H1 (cell line): ENCODE results near the gene TMEM51. TPM values are rescaled to one million over a fixed set of nuclear protein-coding genes. Genes with fewer than 3 reads are reported as not detected.

ENCODE experiments used
- CTCF ChIA-PET: fragments of 300-600 bp; sonication (Branson Sonifier 250); formaldehyde crosslinking; loops from one replicate; lab custom pipeline; 2021; ENCODE audit not compliant: partially characterized antibody; lab: Charles Lee
- POLR2A ChIA-PET: fragments of 300-600 bp; sonication (Branson Sonifier 250); formaldehyde crosslinking; loops from one replicate; lab custom pipeline; 2021; ENCODE audit warnings: inconsistent platforms; ENCODE audit not compliant: partially characterized antibody; lab: Charles Lee
- DNase-seq, 2 experiments: peaks; one replicate each; pipeline versions ENCODE4 v3.0.0 to v3.0.0-alpha.2; 2010 to 2022; ENCODE audit warnings: low spot score in 2 of 2, low read depth in 1 of 2, mixed read lengths in 1 of 2
- FAIRE-seq: peaks from 2 replicates; lab custom pipeline; 2011; peaks lifted over from hg19 to GRCh38; lab: Jason Lieb, UNC
- H2AFZ ChIP-seq: 2 replicates; pipeline ENCODE4 v1.8.1; 2012; ENCODE audit warnings: low read length, inconsistent platforms
- H2AK5ac ChIP-seq: 2 replicates; pipeline ENCODE4 v1.6.1; 2013; ENCODE audit warnings: low read depth, low read length
- H2BK120ac ChIP-seq: replicated peaks from 2 replicates; pipeline ENCODE3; 2013; ENCODE audit warnings: low read depth, low read length, inconsistent platforms
- H2BK12ac ChIP-seq: 2 replicates; pipeline ENCODE4 v1.6.1; 2013; ENCODE audit warnings: low read depth, low read length
- H2BK15ac ChIP-seq: 2 replicates; pipeline ENCODE4 v1.6.1; 2013; ENCODE audit warnings: low read length
- H2BK20ac ChIP-seq: 2 replicates; pipeline ENCODE4 v1.6.1; 2013; ENCODE audit warnings: low read length
- H2BK5ac ChIP-seq: 2 replicates; pipeline ENCODE4 v1.6.1; 2013; ENCODE audit warnings: low read depth, low read length
- H3K14ac ChIP-seq: 2 replicates; pipeline ENCODE4 v1.6.1; 2013; ENCODE audit warnings: inconsistent platforms; ENCODE audit not compliant: insufficient read length
- H3K18ac ChIP-seq: 2 replicates; pipeline ENCODE4 v1.6.1; 2013; ENCODE audit warnings: low read length; ENCODE audit errors: extremely low read depth
- H3K23ac ChIP-seq: 2 replicates; pipeline ENCODE4 v1.6.1; 2013; ENCODE audit warnings: inconsistent platforms; ENCODE audit not compliant: insufficient read length
- H3K23me2 ChIP-seq: 2 replicates; pipeline ENCODE4 v1.6.1; 2013; ENCODE audit warnings: low read depth, low read length
- H3K27ac ChIP-seq: 2 replicates; pipeline ENCODE4 v1.6.1; 2011; ENCODE audit warnings: low read depth, low read length, inconsistent platforms
- H3K27me3 ChIP-seq, 4 experiments: replicated peaks in 1 of 4; 1 replicate in 1 of 4; 2 replicates in 3 of 4; pipeline versions ENCODE4 v1.6.1 to v1.8.1; 2011 to 2013; ENCODE audit warnings: low read length in 3 of 4, mild to moderate bottlenecking in 3 of 4, inconsistent platforms in 2 of 4, mixed read lengths in 2 of 4, moderate library complexity in 1 of 4; ENCODE audit not compliant: control insufficient read depth in 3 of 4, insufficient read depth in 3 of 4; ENCODE audit errors: extremely low read depth in 1 of 4
- H3K36me3 ChIP-seq, 4 experiments: 2 replicates each; pipeline versions ENCODE4 v1.6.1 to v1.8.1; 2011 to 2013; ENCODE audit warnings: mild to moderate bottlenecking in 4 of 4, low read length in 3 of 4, moderate library complexity in 2 of 4, control low read depth in 1 of 4, inconsistent platforms in 1 of 4; ENCODE audit not compliant: insufficient read depth in 4 of 4, control insufficient read depth in 2 of 4
- H3K4ac ChIP-seq: replicated peaks from 2 replicates; pipeline ENCODE3; 2013; ENCODE audit warnings: low read length, low read depth, mixed read lengths, inconsistent platforms; ENCODE audit not compliant: insufficient read length
- H3K4me1 ChIP-seq, 4 experiments: replicated peaks in 1 of 4; 1 replicate in 1 of 4; 2 replicates in 3 of 4; pipeline versions ENCODE4 v1.6.1 to v1.8.1; 2011 to 2013; ENCODE audit warnings: low read length in 3 of 4, inconsistent platforms in 2 of 4, mixed read lengths in 1 of 4; ENCODE audit not compliant: insufficient read depth in 4 of 4, control insufficient read depth in 3 of 4
- H3K4me2 ChIP-seq, 2 experiments: 2 replicates each; pipeline versions ENCODE4 v1.6.1 to v1.8.1; 2011 to 2013; ENCODE audit warnings: low read depth in 2 of 2, low read length in 2 of 2, control low read depth in 1 of 2, inconsistent platforms in 1 of 2, mild to moderate bottlenecking in 1 of 2; ENCODE audit not compliant: insufficient read depth in 1 of 2
- H3K4me3 ChIP-seq, 4 experiments: fragments of 200-600, 300-600 bp in 1 of 4; sonication (generic), shearing (Covaris generic), sonication (Bioruptor Twin) in 1 of 4; 2 replicates each; pipeline versions ENCODE4 v1.5.1 to v1.8.1; 2011 to 2016; ENCODE audit warnings: low read length in 4 of 4, low read depth in 3 of 4, control low read depth in 2 of 4, inconsistent platforms in 2 of 4, mild to moderate bottlenecking in 2 of 4, mixed read lengths in 1 of 4, moderate library complexity in 1 of 4; ENCODE audit not compliant: insufficient read depth in 2 of 4; ENCODE audit errors: extremely low read depth in 1 of 4
- H3K56ac ChIP-seq: replicated peaks from 2 replicates; pipeline ENCODE3; 2013; ENCODE audit warnings: low read depth, mild to moderate bottlenecking, mixed read lengths, low read length, inconsistent platforms; ENCODE audit not compliant: insufficient read length
- H3K79me1 ChIP-seq: 2 replicates; pipeline ENCODE4 v1.6.1; 2013; ENCODE audit warnings: low read depth, low read length, control low read depth
- H3K79me2 ChIP-seq, 2 experiments: 2 replicates each; pipeline versions ENCODE4 v1.6.1 to v1.8.1; 2012 to 2013; ENCODE audit warnings: low read length in 2 of 2, mild to moderate bottlenecking in 2 of 2, inconsistent platforms in 1 of 2; ENCODE audit not compliant: insufficient read depth in 2 of 2, control insufficient read depth in 1 of 2
- H3K9ac ChIP-seq, 4 experiments: replicated peaks in 1 of 4; 1 replicate in 1 of 4; 2 replicates in 3 of 4; pipeline versions ENCODE4 v1.6.1 to v1.8.1; 2011 to 2013; ENCODE audit warnings: low read depth in 3 of 4, low read length in 3 of 4, control low read depth in 2 of 4, mild to moderate bottlenecking in 2 of 4, moderate library complexity in 2 of 4, inconsistent platforms in 1 of 4; ENCODE audit errors: extremely low read depth in 1 of 4
- H3K9me3 ChIP-seq, 2 experiments: 2 replicates each; pipeline versions ENCODE4 v1.6.1 to v1.8.1; 2012 to 2013; ENCODE audit warnings: mild to moderate bottlenecking in 2 of 2, moderate library complexity in 2 of 2, control low read depth in 1 of 2, inconsistent platforms in 1 of 2, low read depth in 1 of 2, low read length in 1 of 2, mixed read lengths in 1 of 2; ENCODE audit not compliant: insufficient read depth in 2 of 2
- H4K20me1 ChIP-seq, 2 experiments: replicated peaks in 1 of 2; 2 replicates each; pipeline versions ENCODE3 to v1.8.1; 2011 to 2013; ENCODE audit warnings: inconsistent platforms in 2 of 2, low read length in 2 of 2, mild to moderate bottlenecking in 1 of 2; ENCODE audit not compliant: insufficient read depth in 2 of 2, control insufficient read depth in 1 of 2
- H4K5ac ChIP-seq: 2 replicates; pipeline ENCODE4 v1.6.1; 2013; ENCODE audit warnings: low read length, low read depth, mixed read lengths, inconsistent platforms; ENCODE audit not compliant: insufficient read length
- H4K8ac ChIP-seq: 2 replicates; pipeline ENCODE4 v1.8.0; 2013; ENCODE audit warnings: mild to moderate bottlenecking, moderate library complexity, low read length, inconsistent platforms; ENCODE audit not compliant: insufficient read depth; ENCODE audit errors: extremely low read depth
- H4K91ac ChIP-seq: replicated peaks from 2 replicates; pipeline ENCODE3; 2013; ENCODE audit warnings: low read length, mixed read lengths, inconsistent platforms; ENCODE audit not compliant: insufficient read length
- CEBPB ChIP-seq: IDR thresholded peaks from 2 replicates; pipeline ENCODE4 v1.6.1; 2012; ENCODE audit warnings: low read depth, low read length
- KDM4A ChIP-seq: IDR thresholded peaks from one replicate; pipeline ENCODE4 v1.7.1; 2012; ENCODE audit warnings: low read depth, mild to moderate bottlenecking, moderate library complexity, low read length, inconsistent platforms; ENCODE audit not compliant: severe bottlenecking
- SRF ChIP-seq: IDR thresholded peaks from 2 replicates; pipeline ENCODE4 v1.6.1; 2011; ENCODE audit warnings: mild to moderate bottlenecking, low read depth, low read length, moderate library complexity
- WGBS, 2 experiments: shearing (Covaris generic) in 1 of 2; methylation state at CpG; one replicate each; pipeline versions ENCODE4 v1.1.6 to v1.1.7; 2013 to 2015; ENCODE audit warnings: low lambda C conversion rate in 2 of 2, mixed read lengths in 2 of 2, inconsistent platforms in 1 of 2, low coverage in 1 of 2, missing lambda C conversion rate in 1 of 2; ENCODE audit not compliant: insufficient replicate concordance in 2 of 2, insufficient coverage in 1 of 2, insufficient read length in 1 of 2; ENCODE audit errors: extremely low coverage in 1 of 2, missing lambda C conversion rate in 1 of 2; 5-methylcytosine and 5-hydroxymethylcytosine counted together
- polyA plus RNA-seq, 7 experiments: library from polyadenylated mRNA; depleted of rRNA in 3 of 7; stranded (reverse) in 5 of 7; unstranded in 2 of 7; fragments of >200 nt in 5 of 7; fragments of 200-250 nt in 2 of 7; gene quantifications; 1 replicate in 5 of 7; 2 replicates in 1 of 7; 4 replicates in 1 of 7; pipeline versions ENCODE4 v1.2.1 to v1.2.3, GENCODE V29; 2011 to 2013; ENCODE audit warnings: missing spikeins in 2 of 7, mixed read lengths in 2 of 7
- total RNA-seq: library from RNA; stranded (reverse); fragmentation: NEBNext Ultra II Directional; extraction: Animal tissue kit (Norgen Biotek cat#: 25700); gene quantifications from 2 replicates; pipeline ENCODE4 v1.2.1, GENCODE V29; 2021

The TMEM51 gene
- total and polyA plus RNA-seq, 2 of the 8 experiments (the other 6 are each of a cell fraction or from before 2014, with no cell fraction given) = 9.9 to 10.7 TPM

DNA sequence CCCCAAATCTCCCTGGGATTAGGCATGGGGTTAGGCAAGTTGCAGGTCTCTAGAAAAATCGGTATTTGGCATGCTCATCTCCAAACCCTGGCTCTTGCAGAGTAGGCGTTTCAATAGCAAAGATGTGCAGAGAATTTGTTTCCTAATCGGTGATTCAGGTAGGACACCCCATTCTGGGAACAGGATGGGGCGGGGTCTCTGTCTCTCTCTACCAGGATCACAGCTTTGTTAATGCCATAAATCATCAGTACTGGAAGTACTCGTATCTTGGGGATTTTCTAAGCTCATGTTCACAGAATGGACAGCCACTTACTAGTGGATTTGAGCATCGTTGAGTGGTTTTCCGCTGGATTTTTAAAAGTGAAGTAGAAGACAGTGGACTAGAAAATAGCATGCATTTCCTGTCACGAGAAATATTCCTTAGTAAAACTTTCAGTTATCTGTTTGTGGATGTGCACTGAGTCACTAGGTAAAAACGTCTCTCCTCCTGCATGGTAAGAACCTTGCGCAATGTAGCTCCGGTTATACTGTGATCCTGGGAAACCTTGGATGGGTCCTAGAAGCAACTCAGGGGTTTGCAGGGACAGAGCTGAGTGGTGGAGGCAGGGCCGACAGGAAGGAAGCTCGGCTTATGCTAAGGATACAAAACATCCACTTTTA lies 5.1 kb downstream of the TMEM51 start:
- DNase-seq = no peak
- Histone ChIP-seq H3K27me3 (peaks cover 0 to 5% (median 3%) of the 10 kb centered on the region in 4 experiments; a peak in 4 of 7 replicates), H3K18ac (no peak overlapping the region), H3K79me1 (peaks cover 5% of the 10 kb centered on the region; the same call in 1 of the 2 replicates), H2AFZ (no peak overlapping the region), H2BK15ac (no peak overlapping the region), H3K56ac (no peak overlapping the region), H2AK5ac (no peak overlapping the region), H3K9ac (no peak overlapping the region), H3K36me3 (no peaks in the 10 kb centered on the region), H3K9me3 (no peaks in the 10 kb centered on the region), H3K79me2 (peaks cover 0 to 38% of the 10 kb centered on the region in 2 experiments; a peak in 3 of 4 replicates), H4K20me1 (peaks cover 12 to 15% of the 10 kb centered on the region in 2 experiments), H2BK20ac (no peak overlapping the region), H3K14ac (no peak overlapping the region), H3K4me2 (no peak overlapping the region), H4K8ac (no peak overlapping the region), H2BK5ac (no peak overlapping the region), H3K4ac (no peak overlapping the region), H4K91ac (no peak overlapping the region), H4K5ac (no peak overlapping the region), H2BK120ac (no peak overlapping the region), H3K4me1 (peaks cover 3 to 15% (median 9%) of the 10 kb centered on the region in 4 experiments; a peak in 6 of 7 replicates), H2BK12ac (no peak overlapping the region), H3K4me3 (no peak overlapping the region), H3K23me2 (peaks cover 6% of the 10 kb centered on the region; the same call in 1 of the 2 replicates), H3K27ac (no peak overlapping the region), H3K23ac (no peak overlapping the region)
- TF ChIP-seq KDM4A (no peak), CEBPB (peak; percentile 73; the same call in 1 of the 2 replicates), SRF (no peak)
- no peak for FAIRE-seq
- ChIA-PET POLR2A (no interaction called here), CTCF (interaction anchor here (0.5 to 4.1 kb wide), 4 partner anchors 30 to 143 kb away, joined by 4 to 15 read pairs (median 6); no protein-coding TSS in a partner anchor)
- WGBS, 2 experiments = 90% methylated on average over 13 of the region's 13 CpGs; no CpG with 5 or more reads in 1 of the 2 experiments
